ENCODE data around the gene ALK.

ALK gene

GRCh38 chr2:29620890-29621289, 300.5 kb downstream of the ALK start:
- Histone ChIP-seq H3K27me3 (replicated peaks; ENCODE audit: insufficient read depth, low read length) (no peaks in the 10 kb centered on the region), H3K79me2 (ENCODE audit: low read length) (no peaks in the 10 kb centered on the region), H3K9me3 (replicated peaks; ENCODE audit: insufficient read depth, low read length) (no peaks in the 10 kb centered on the region), H3K9me2 (replicated peaks; ENCODE audit: insufficient read depth, low read length) (no peaks in the 10 kb centered on the region), H3K9ac (ENCODE audit: low read length) (no peak overlapping the region), H3K4me3 (ENCODE audit: low read length) (no peak overlapping the region), H3K4me2 (ENCODE audit: low read depth, low read length) (no peak overlapping the region), H3F3A (ENCODE audit: insufficient read depth, low read length) (no peaks in the 10 kb centered on the region), H4K20me1 (ENCODE audit: insufficient read depth, low read length) (no peaks in the 10 kb centered on the region), H3K27ac (ENCODE audit: low read length) (no peak overlapping the region), H3K4me1 (ENCODE audit: low read length) (no peaks in the 10 kb centered on the region), H2AFZ (ENCODE audit: low read length) (no peak overlapping the region), H3K36me3 (replicated peaks; ENCODE audit: insufficient read depth, low read length) (no peaks in the 10 kb centered on the region)
- no peak for DNase-seq
- no peak for TF ChIP-seq EZH2phosphoT487 (IDR thresholded peaks at IDR 0.05; ENCODE audit: low read length)
- TF ChIP-seq CTCF (IDR thresholded peaks at IDR 0.05; ENCODE audit: low read length) = no peak
- no peak for TF ChIP-seq EZH2 (optimal IDR thresholded peaks at IDR 0.05; ENCODE audit: low read depth, low read length)

GRCh38 chr2:29619689-29620088, 301.7 kb downstream of the ALK start:
- TF ChIP-seq EZH2phosphoT487 (IDR thresholded peaks at IDR 0.05; ENCODE audit: low read length) (no peak), EZH2 (optimal IDR thresholded peaks at IDR 0.05; ENCODE audit: low read depth, low read length) (no peak), CTCF (IDR thresholded peaks at IDR 0.05; ENCODE audit: low read length) (no peak)
- H3K27ac ChIP-seq (ENCODE audit: low read length) = no peak overlapping the region

GRCh38 chr2:29618024-29618423, 303.4 kb downstream of the ALK start:
- no peaks in the 10 kb centered on the region for H3K27me3 ChIP-seq (replicated peaks; ENCODE audit: insufficient read depth, low read length)

More at GRCh38 chr2:29619689-29620088, 301.7 kb downstream of the ALK start:
- Histone ChIP-seq H3F3A (ENCODE audit: insufficient read depth, low read length) (no peaks in the 10 kb centered on the region), H3K4me2 (ENCODE audit: low read depth, low read length) (no peak overlapping the region), H3K36me3 (replicated peaks; ENCODE audit: insufficient read depth, low read length) (no peaks in the 10 kb centered on the region), H3K9me2 (replicated peaks; ENCODE audit: insufficient read depth, low read length) (no peaks in the 10 kb centered on the region), H3K4me1 (ENCODE audit: low read length) (no peaks in the 10 kb centered on the region), H3K4me3 (ENCODE audit: low read length) (no peak overlapping the region), H2AFZ (ENCODE audit: low read length) (no peak overlapping the region), H4K20me1 (ENCODE audit: insufficient read depth, low read length) (no peaks in the 10 kb centered on the region), H3K79me2 (ENCODE audit: low read length) (no peaks in the 10 kb centered on the region), H3K9me3 (replicated peaks; ENCODE audit: insufficient read depth, low read length) (no peaks in the 10 kb centered on the region), H3K27me3 (replicated peaks; ENCODE audit: insufficient read depth, low read length) (no peaks in the 10 kb centered on the region), H3K9ac (ENCODE audit: low read length) (no peak overlapping the region)
- DNase-seq = no peak

More at GRCh38 chr2:29618024-29618423, 303.4 kb downstream of the ALK start:
- H4K20me1 ChIP-seq (ENCODE audit: insufficient read depth, low read length) = no peaks in the 10 kb centered on the region
- no peak overlapping the region for H3K27ac ChIP-seq (ENCODE audit: low read length)
- no peaks in the 10 kb centered on the region for H3F3A ChIP-seq (ENCODE audit: insufficient read depth, low read length)
- H3K36me3 ChIP-seq (replicated peaks; ENCODE audit: insufficient read depth, low read length) = no peaks in the 10 kb centered on the region
- no peaks in the 10 kb centered on the region for H3K9me3 ChIP-seq (replicated peaks; ENCODE audit: insufficient read depth, low read length)
- H2AFZ ChIP-seq (ENCODE audit: low read length) = no peak overlapping the region
- no peak for TF ChIP-seq CTCF (IDR thresholded peaks at IDR 0.05; ENCODE audit: low read length)
- TF ChIP-seq EZH2phosphoT487 (IDR thresholded peaks at IDR 0.05; ENCODE audit: low read length) = no peak
- TF ChIP-seq EZH2 (optimal IDR thresholded peaks at IDR 0.05; ENCODE audit: low read depth, low read length) = no peak
- no peak overlapping the region for H3K4me3 ChIP-seq (ENCODE audit: low read length)
- no peak for DNase-seq
- no peaks in the 10 kb centered on the region for H3K9me2 ChIP-seq (replicated peaks; ENCODE audit: insufficient read depth, low read length)
- H3K79me2 ChIP-seq (ENCODE audit: low read length) = no peaks in the 10 kb centered on the region
- no peak overlapping the region for H3K9ac ChIP-seq (ENCODE audit: low read length)
- H3K4me2 ChIP-seq (ENCODE audit: low read depth, low read length) = no peak overlapping the region
- H3K4me1 ChIP-seq (ENCODE audit: low read length) = no peaks in the 10 kb centered on the region
